Coronary artery (tissue), 2 donors: Measurements from ENCODE around the gene CTCF.

Source experiments
- DNase-seq: peaks from one replicate; pipeline ENCODE4 v3.0.0-alpha.2; 2017; ENCODE audit warnings: low spot score
- H3K27ac ChIP-seq, 2 donors: fragments of 200-600 bp; sonication (generic); one replicate each; pipeline ENCODE4 v1.5.1; 2016 to 2019
- H3K4me3 ChIP-seq: fragments of 200-600 bp; sonication (generic); 2 replicates; pipeline ENCODE4 v1.5.1; 2016; ENCODE audit warnings: mild to moderate bottlenecking, moderate library complexity
- CTCF ChIP-seq: fragments of 200-600 bp; sonication (generic); IDR thresholded peaks from one replicate; pipeline ENCODE4 v1.5.1; 2019; ENCODE audit warnings: antibody characterized with exemption

Gene CTCF

DNA sequence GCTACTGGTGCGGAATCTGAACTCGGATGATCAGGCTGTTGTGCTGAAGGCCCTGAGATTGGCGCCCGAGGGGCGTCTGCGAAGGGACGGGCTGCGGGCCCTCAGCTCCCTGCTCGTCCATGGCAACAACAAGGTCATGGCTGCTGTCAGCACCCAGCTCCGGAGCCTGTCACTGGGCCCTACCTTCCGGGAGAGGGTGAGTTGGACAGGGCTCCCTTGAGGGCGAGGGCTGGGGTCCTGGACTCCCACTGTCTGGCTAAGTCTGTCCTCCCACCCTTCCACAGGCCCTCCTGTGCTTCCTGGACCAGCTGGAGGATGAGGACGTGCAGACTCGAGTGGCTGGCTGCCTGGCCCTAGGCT, 16.7 kb upstream of the CTCF start:
- Histone ChIP-seq H3K4me3 (no peak overlapping the region), H3K27ac (peak overlapping the region in 1 of 2 donors; percentile 30)
- DNase-seq = no peak

GRCh38 chr16:67546091-67546501, 16.2 kb upstream of the CTCF start:
- H3K4me3 ChIP-seq = no peak overlapping the region
- DNase-seq = peak; percentile 71
- H3K27ac ChIP-seq = peak overlapping the region in 1 of 2 donors; percentile 30
- no peak for TF ChIP-seq CTCF

More for the DNA sequence above, 16.7 kb upstream of the CTCF start:
- TF ChIP-seq CTCF = no peak

GRCh38 chr16:67546761-67547422, 15.4 kb upstream of the CTCF start:
- no peak overlapping the region for H3K4me3 ChIP-seq
- peak overlapping the region in 1 of 2 donors; percentile 61 for H3K27ac ChIP-seq
- peak; percentile 77 for DNase-seq
- peak; percentile 89 for TF ChIP-seq CTCF

GRCh38 chr16:67547423-67548264, 14.7 kb upstream of the CTCF start:
- Histone ChIP-seq H3K27ac (peak overlapping the region in 1 of 2 donors; percentile 61), H3K4me3 (no peak overlapping the region)
- TF ChIP-seq CTCF = no peak
- DNase-seq = peak; percentile 72

DNA sequence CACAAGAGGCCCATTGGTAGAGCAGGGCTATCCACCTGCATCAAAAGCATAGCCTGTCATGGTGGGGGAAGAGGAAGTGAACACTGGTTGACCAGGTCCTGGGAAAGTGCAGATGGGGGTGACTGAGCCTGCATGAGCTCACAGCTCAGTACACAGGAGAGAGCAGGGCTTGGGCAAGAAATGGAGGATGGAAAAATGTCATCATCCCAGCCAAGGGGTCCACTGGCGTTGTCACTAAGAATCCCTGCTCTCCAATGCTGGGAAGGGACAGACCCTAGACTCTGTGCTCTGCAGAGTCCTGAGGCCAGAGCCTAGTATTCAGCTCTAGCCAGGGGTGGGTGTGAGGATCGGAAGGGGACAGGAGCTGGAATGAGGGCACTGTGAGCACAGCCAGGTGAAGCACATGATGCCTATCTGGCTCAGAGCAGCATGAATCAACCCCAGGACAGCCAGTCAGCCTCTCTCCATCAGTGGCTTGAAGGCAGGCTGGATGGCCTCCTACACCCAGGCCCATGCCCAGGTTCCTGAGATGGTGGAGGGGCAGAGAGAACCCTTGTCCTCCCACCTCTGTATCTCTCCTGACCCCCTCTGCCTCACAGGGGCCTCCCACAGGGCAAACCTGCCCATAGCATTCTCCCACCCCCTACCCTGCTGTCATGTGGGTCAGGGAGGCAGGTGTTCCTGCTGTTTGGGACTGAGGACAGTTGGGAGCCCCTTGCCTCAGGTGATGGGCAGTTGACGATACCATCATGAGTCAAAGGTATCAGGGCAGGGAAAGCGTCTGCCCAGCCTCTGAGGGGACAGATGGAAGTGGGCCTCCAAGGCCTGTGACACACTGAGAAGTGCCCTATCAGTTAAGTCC, 13.8 kb upstream of the CTCF start:
- H3K27ac ChIP-seq = peak overlapping the region in 1 of 2 donors; percentile 12
- no peak overlapping the region for H3K4me3 ChIP-seq
- peak; percentile 64 for DNase-seq
- no peak for TF ChIP-seq CTCF

DNA sequence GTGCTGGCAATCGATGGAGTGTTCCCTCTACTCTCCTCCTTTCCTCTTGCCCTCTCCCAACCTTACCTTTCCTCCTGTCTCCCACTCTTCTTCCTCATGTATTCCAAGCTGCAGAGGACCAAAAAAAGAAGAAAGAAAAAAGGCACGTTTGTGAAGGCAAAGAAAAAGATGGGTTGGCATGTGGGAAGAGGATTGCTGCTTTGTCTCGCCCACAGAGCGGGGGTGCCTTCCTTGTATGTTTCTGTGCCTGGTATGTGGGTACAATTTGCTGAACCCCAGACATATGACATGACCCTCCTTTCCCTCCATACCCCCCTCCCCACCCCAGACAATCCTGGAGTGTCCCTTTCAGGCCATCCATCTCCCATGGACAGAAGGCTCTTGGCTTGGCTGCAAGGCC, 13.1 kb upstream of the CTCF start:
- DNase-seq = no peak
- Histone ChIP-seq H3K27ac (no peak overlapping the region), H3K4me3 (no peak overlapping the region)
- TF ChIP-seq CTCF = no peak
